Thyroid gland (tissue), 4 donors: ENCODE data around the gene PSRC1.

ENCODE experiments used
- POLR2A ChIP-seq, 2 donors: fragments of 450-650 bp; IDR thresholded peaks; one replicate each; pipeline ENCODE4 v1.6.1; 2017; ENCODE audit warnings: antibody characterized with exemption in 2 of 2, mild to moderate bottlenecking in 2 of 2, moderate library complexity in 1 of 2
- TF ChIP-seq, protein P1 (sequence below), 6 experiments: fragments of 200-600 bp in 3 of 6; fragments of 450-650 bp in 3 of 6; sonication (generic) in 3 of 6; IDR thresholded peaks; one replicate each; pipeline ENCODE4 v1.5.1; 2016 to 2019; ENCODE audit warnings: antibody characterized with exemption in 6 of 6, mild to moderate bottlenecking in 2 of 6, inconsistent platforms in 1 of 6, moderate library complexity in 1 of 6

DNA sequence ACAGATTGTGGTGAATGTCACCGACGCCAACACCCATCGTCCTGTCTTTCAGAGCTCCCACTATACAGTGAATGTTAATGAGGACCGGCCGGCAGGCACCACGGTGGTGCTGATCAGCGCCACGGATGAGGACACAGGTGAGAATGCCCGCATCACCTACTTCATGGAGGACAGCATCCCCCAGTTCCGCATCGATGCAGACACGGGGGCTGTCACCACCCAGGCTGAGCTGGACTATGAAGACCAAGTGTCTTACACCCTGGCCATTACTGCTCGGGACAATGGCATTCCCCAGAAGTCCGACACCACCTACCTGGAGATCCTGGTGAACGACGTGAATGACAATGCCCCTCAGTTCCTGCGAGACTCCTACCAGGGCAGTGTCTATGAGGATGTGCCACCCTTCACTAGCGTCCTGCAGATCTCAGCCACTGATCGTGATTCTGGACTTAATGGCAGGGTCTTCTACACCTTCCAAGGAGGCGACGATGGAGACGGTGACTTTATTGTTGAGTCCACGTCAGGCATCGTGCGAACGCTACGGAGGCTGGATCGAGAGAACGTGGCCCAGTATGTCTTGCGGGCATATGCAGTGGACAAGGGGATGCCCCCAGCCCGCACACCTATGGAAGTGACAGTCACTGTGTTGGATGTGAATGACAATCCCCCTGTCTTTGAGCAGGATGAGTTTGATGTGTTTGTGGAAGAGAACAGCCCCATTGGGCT, 30.6 kb downstream of the PSRC1 start:
- TF ChIP-seq POLR2A (IDR thresholded peaks at IDR 0.05): no peak
- TF ChIP-seq, protein P1, sequence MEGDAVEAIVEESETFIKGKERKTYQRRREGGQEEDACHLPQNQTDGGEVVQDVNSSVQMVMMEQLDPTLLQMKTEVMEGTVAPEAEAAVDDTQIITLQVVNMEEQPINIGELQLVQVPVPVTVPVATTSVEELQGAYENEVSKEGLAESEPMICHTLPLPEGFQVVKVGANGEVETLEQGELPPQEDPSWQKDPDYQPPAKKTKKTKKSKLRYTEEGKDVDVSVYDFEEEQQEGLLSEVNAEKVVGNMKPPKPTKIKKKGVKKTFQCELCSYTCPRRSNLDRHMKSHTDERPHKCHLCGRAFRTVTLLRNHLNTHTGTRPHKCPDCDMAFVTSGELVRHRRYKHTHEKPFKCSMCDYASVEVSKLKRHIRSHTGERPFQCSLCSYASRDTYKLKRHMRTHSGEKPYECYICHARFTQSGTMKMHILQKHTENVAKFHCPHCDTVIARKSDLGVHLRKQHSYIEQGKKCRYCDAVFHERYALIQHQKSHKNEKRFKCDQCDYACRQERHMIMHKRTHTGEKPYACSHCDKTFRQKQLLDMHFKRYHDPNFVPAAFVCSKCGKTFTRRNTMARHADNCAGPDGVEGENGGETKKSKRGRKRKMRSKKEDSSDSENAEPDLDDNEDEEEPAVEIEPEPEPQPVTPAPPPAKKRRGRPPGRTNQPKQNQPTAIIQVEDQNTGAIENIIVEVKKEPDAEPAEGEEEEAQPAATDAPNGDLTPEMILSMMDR (IDR thresholded peaks at IDR 0.05): no peak
